Spleen (tissue), 11 donors: Measurements from ENCODE around the gene HOOK1. TPM values are rescaled to one million over a fixed set of nuclear protein-coding genes. Genes with fewer than 3 reads are reported as not detected.

ENCODE experiments used
- DNase-seq: peaks from one replicate; pipeline ENCODE4 v3.0.0-alpha.2; 2020
- H3K27ac ChIP-seq, 8 donors: fragments of 200-600 bp; sonication (generic) in 7 of 8; 1 replicate in 4 of 8; 2 replicates in 4 of 8; pipeline versions ENCODE4 v1.5.0 to v1.8.0; 2016 to 2021; ENCODE audit warnings: inconsistent platforms in 4 of 8, mild to moderate bottlenecking in 4 of 8, moderate library complexity in 1 of 8
- H3K27me3 ChIP-seq, 7 donors: fragments of 200-600 bp; sonication (generic) in 6 of 7; replicated peaks in 1 of 7; 1 replicate in 4 of 7; 2 replicates in 3 of 7; pipeline versions ENCODE4 v1.5.0 to v1.8.0; 2016 to 2021; ENCODE audit warnings: inconsistent platforms in 3 of 7, mild to moderate bottlenecking in 1 of 7
- H3K36me3 ChIP-seq, 6 donors: fragments of 200-600 bp; sonication (generic) in 5 of 6; 1 replicate in 4 of 6; 2 replicates in 2 of 6; pipeline versions ENCODE4 v1.5.0 to v1.8.0; 2016 to 2021; ENCODE audit warnings: inconsistent platforms in 2 of 6
- H3K4me1 ChIP-seq, 6 donors: fragments of 200-600 bp; sonication (generic) in 5 of 6; 1 replicate in 3 of 6; 2 replicates in 3 of 6; pipeline versions ENCODE4 v1.5.0 to v1.8.0; 2016 to 2021; ENCODE audit warnings: inconsistent platforms in 3 of 6
- H3K4me3 ChIP-seq, 8 donors: fragments of 200-600 bp; sonication (generic) in 7 of 8; 1 replicate in 4 of 8; 2 replicates in 4 of 8; pipeline versions ENCODE4 v1.5.0 to v1.8.0; 2016 to 2021; ENCODE audit warnings: inconsistent platforms in 4 of 8, mild to moderate bottlenecking in 4 of 8, moderate library complexity in 2 of 8
- H3K9me3 ChIP-seq, 8 donors: fragments of 200-600 bp; sonication (generic) in 7 of 8; 1 replicate in 4 of 8; 2 replicates in 4 of 8; pipeline versions ENCODE4 v1.5.0 to v1.8.0; 2016 to 2021; ENCODE audit warnings: inconsistent platforms in 4 of 8
- POLR2A ChIP-seq, 3 donors: fragments of 450-650 bp; IDR thresholded peaks; one replicate each; pipeline ENCODE4 v1.5.1; 2017; ENCODE audit warnings: antibody characterized with exemption in 3 of 3, mild to moderate bottlenecking in 1 of 3
- POLR2AphosphoS5 ChIP-seq, 3 donors: sonication (generic); formaldehyde crosslinking; IDR thresholded peaks; one replicate each; pipeline ENCODE4 v1.5.1; 2017; ENCODE audit warnings: antibody characterized with exemption in 3 of 3
- WGBS, 5 donors: extraction: QIAGEN DNeasy Blood & Tissue Kit in 3 of 5; methylation state at CpG; one replicate each; pipeline versions ENCODE4 v1.1.5 to v1.1.7; 2013 to 2018; 5-methylcytosine and 5-hydroxymethylcytosine counted together
- intact Hi-C: fragments of 100-400 bp; cut with DNase I; formaldehyde crosslinking; loops from one replicate; pipeline ENCODE4 v1.15.0; 2023; ENCODE audit warnings: low total_unique reads
- polyA plus RNA-seq, 3 donors: library from polyadenylated mRNA; stranded (reverse); fragments of 200-250 nt; gene quantifications; one replicate each; pipeline ENCODE4 v1.2.1, GENCODE V29; 2013
- total RNA-seq, 7 donors: library from RNA; depleted of rRNA in 3 of 7; stranded (reverse); fragments of >200 nt in 3 of 7; fragmentation: NEBNext Ultra II Directional in 4 of 7; extraction: Animal tissue kit (Norgen Biotek cat#: 25700) in 4 of 7; gene quantifications; one replicate each; pipeline versions ENCODE4 v1.1.0 to v1.2.1, GENCODE V29; 2016 to 2021
- TF ChIP-seq, protein P1 (sequence below), 11 experiments: fragments of 200-600 bp in 7 of 11; fragments of 450-650 bp in 4 of 11; sonication (generic) in 4 of 11; IDR thresholded peaks in 8 of 11; conservative IDR thresholded peaks in 3 of 11; 1 replicate in 7 of 11; 2 replicates in 4 of 11; pipeline versions ENCODE4 v1.4.0 to v1.8.0; 2016 to 2021; ENCODE audit warnings: antibody characterized with exemption in 11 of 11, inconsistent platforms in 4 of 11, mild to moderate bottlenecking in 1 of 11
- donor health status: healthy with polysubstance abuse.
- donor health status: DM: no; HTN: no; CAD: no; lungs with moderate emphysema.
- donor health status: DM: no; HTN: no; CAD: no.
- donor health status: Bipolar disorder and iron deficiency.
- donor health status: healthy.
- donor health status: DM: no; HTN: no; CAD: no.
- donor health status: DM: yes; HTN: yes; CAD: no.

HOOK1 gene
- total and polyA plus RNA-seq, 10 donors, result 1.1 to 6.9 (median 3.9) TPM

DNA sequence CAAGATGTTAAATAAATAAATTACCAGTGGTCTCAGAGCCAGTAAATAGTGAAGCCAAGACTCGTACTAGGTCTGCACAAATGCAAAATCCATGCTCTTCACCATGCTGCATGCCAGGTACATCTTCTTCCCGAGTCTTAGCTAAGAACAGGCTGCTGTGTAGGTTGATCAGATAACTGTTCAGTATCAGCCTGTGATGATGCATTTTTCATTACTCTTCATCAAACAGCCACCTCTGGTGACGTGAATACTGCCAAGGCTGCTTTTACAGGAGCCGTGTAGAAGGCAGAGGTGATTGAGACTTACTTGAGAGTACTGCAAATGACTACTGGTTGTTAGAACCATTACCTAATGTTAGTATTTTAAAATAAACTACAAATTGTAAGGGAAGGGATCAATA is 39.3 kb upstream of the HOOK1 start:
- no peaks in the 10 kb centered on the region for H3K9me3 ChIP-seq
- DNase-seq, result no peak
- TF ChIP-seq POLR2AphosphoS5 (IDR thresholded peaks at IDR 0.05) (no peak), POLR2A (IDR thresholded peaks at IDR 0.05) (no peak)
- TF ChIP-seq, protein P1, sequence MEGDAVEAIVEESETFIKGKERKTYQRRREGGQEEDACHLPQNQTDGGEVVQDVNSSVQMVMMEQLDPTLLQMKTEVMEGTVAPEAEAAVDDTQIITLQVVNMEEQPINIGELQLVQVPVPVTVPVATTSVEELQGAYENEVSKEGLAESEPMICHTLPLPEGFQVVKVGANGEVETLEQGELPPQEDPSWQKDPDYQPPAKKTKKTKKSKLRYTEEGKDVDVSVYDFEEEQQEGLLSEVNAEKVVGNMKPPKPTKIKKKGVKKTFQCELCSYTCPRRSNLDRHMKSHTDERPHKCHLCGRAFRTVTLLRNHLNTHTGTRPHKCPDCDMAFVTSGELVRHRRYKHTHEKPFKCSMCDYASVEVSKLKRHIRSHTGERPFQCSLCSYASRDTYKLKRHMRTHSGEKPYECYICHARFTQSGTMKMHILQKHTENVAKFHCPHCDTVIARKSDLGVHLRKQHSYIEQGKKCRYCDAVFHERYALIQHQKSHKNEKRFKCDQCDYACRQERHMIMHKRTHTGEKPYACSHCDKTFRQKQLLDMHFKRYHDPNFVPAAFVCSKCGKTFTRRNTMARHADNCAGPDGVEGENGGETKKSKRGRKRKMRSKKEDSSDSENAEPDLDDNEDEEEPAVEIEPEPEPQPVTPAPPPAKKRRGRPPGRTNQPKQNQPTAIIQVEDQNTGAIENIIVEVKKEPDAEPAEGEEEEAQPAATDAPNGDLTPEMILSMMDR (IDR thresholded peaks at IDR 0.05 in 8 of 11, conservative IDR thresholded peaks at IDR 0.05 in 3 of 11), result no peak
- H3K27ac ChIP-seq, result no peak overlapping the region
- WGBS, 5 donors, result 86 to 95% (median 92%) methylated on average over 4 of the region's 4 CpGs
- no peaks in the 10 kb centered on the region for H3K4me1 ChIP-seq
- H3K36me3 ChIP-seq, result no peaks in the 10 kb centered on the region
- H3K27me3 ChIP-seq, result no peaks in the 10 kb centered on the region
- no peak overlapping the region for H3K4me3 ChIP-seq
- intact Hi-C loops, result no loop called here

DNA sequence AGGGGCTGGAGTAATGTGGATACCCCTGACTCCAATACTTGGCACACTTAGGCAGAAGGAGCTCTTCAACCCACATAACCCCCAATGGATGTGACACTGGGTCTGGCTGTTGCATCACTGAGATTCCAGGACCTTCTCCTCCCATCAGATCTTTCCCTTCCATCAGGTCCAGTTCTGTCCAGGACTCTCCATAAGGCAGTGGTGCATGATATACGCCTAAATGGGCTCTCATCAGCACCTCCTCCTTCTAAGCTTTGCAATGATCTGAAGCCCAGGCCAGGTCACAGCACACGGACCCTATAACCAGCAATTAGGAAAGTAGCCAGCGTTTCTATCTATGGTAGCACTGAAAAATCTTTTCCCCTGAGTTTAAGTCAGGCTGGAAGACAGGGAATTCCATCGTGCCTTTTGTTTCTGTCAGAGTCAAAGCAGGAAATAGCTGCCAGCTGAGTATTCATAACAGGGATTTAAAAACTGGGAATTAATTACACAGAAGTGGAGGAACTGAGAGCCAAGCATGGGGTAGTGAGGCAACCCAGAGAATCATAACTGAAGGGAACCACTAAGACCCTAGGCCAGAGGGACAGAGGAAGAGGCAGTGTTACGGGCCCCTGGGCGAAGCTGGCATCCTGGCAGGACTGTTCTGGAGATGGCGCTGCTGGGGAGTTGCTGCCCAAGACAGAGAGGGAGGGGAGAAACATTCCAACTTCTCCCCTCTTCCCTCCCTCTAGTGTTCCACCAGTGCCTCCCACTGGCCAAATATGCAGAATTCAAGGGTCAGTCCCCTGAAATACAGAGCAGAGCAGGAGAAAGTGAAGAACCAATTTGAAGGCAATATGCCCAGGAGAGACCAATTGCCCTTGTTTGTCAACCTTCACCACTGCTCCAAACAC is 37.5 kb upstream of the HOOK1 start:
- intact Hi-C loops, result no loop called here
- Histone ChIP-seq H3K36me3 (no peaks in the 10 kb centered on the region), H3K4me3 (no peak overlapping the region), H3K4me1 (no peaks in the 10 kb centered on the region), H3K9me3 (no peaks in the 10 kb centered on the region), H3K27ac (peak overlapping the region in 3 of 8 donors; percentile 6 to 28 (median 25)), H3K27me3 (no peaks in the 10 kb centered on the region)
- WGBS, 5 donors, result 65 to 84% (median 74%) methylated on average over 7 of the region's 7 CpGs
- no peak for DNase-seq
- no peak for TF ChIP-seq POLR2AphosphoS5 (IDR thresholded peaks at IDR 0.05)
- TF ChIP-seq, protein P1 (IDR thresholded peaks at IDR 0.05 in 8 of 11, conservative IDR thresholded peaks at IDR 0.05 in 3 of 11), result no peak
- no peak for TF ChIP-seq POLR2A (IDR thresholded peaks at IDR 0.05)

DNA sequence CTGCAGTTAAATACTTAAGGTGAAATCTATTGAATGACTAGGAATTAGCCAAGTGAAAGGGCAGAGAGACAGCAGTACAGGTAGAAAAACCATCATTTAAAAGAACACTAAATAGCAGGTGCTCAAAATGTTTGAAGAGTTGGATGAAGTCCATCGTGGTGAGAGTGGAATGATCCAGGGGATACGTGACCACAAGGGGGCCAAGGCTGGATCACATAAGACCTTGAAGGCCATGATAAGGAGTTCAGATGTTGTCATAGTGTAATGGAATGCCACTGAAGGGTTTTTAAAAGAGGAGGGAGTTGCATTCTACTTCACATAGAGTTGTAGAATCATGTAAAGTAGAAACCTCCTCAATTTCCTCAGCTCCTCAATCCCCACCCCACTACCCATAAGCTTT is 34.8 kb upstream of the HOOK1 start:
- H3K9me3 ChIP-seq, result no peaks in the 10 kb centered on the region
- DNase-seq, result no peak
- TF ChIP-seq, protein P1 (IDR thresholded peaks at IDR 0.05 in 8 of 11, conservative IDR thresholded peaks at IDR 0.05 in 3 of 11), result no peak
- TF ChIP-seq POLR2AphosphoS5 (IDR thresholded peaks at IDR 0.05) (no peak), POLR2A (IDR thresholded peaks at IDR 0.05) (no peak)
- intact Hi-C loops, result no loop called here
- 67 to 78% (median 68%) methylated on average over 2 of the region's 2 CpGs for WGBS, 5 donors
- H3K27ac ChIP-seq, result no peak overlapping the region
- no peak overlapping the region for H3K4me3 ChIP-seq
- H3K36me3 ChIP-seq, result no peaks in the 10 kb centered on the region
- H3K4me1 ChIP-seq, result no peaks in the 10 kb centered on the region
- no peaks in the 10 kb centered on the region for H3K27me3 ChIP-seq

DNA sequence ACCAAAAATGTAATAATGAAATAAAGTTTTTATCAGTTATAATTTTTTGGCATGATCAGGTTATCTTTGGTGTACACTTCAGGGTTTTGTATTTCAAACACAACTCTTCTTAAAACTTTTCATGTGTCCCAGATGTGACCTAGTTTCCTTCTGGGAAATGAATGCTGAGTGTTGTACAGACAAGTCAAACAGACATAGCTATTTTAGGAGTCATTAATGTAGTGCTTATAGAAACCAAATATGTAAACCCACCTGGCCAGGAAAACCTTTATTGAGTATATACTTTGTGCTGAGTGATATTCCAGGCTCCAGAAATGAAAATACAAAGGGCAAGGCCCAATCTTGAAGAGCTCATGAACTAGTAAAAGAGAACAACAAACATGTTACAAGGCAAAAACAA is 25.9 kb upstream of the HOOK1 start:
- Histone ChIP-seq H3K27me3 (no peaks in the 10 kb centered on the region), H3K36me3 (no peaks in the 10 kb centered on the region), H3K9me3 (peaks cover 0 to 29% (median 19%) of the 10 kb centered on the region in 8 donors), H3K4me1 (no peaks in the 10 kb centered on the region), H3K27ac (no peak overlapping the region), H3K4me3 (no peak overlapping the region)
- DNase-seq, result no peak
- intact Hi-C loops, result no loop called here
- no peak for TF ChIP-seq POLR2AphosphoS5 (IDR thresholded peaks at IDR 0.05)
- TF ChIP-seq, protein P1 (IDR thresholded peaks at IDR 0.05 in 8 of 11, conservative IDR thresholded peaks at IDR 0.05 in 3 of 11), result no peak
- TF ChIP-seq POLR2A (IDR thresholded peaks at IDR 0.05), result no peak
